Effector CD4-positive, alpha-beta T cell (primary cell): ENCODE measurements around the gene FAM219A.

Experiments
- DNase-seq: peaks from one replicate; pipeline ENCODE4 v3.0.0-alpha.2; 2020

The FAM219A gene

DNA sequence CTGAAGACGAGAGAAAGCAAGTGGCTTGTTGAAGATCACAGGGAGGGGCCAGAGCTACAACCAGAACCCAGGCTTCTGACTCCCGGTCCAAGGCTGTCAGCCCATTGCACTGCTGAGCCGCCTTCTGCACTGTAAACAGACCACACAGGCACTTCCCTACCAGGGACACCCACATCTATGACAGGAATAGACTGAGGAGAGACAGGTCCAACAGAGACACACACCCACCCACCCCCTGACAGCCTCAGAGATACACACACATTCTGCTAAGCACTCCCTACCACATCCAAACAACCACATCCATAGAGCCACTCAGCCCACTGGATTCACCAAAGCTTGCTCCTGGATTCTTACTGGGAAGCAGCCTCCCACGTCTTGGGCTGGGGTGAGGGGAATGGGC is 58.6 kb downstream of the FAM219A start:
- no peak for DNase-seq

DNA sequence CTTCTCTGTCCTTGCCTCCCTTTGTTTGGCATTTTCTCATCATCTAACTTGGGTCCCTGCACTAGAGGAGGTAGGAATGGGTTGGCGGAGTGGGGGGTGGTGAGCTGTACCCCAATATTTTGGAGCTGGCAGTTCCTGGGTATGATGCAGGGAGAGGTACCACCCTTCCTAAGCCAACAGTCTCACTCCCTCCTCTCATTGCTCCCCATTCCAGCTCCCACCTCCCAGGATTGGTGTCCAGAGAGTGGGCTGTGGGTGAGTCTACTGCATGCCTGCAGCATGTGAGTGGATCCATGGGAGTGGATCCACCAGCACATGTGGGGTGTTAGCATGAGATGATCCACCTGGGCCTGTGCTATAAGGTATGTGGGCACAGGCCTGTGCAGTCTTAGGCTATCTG is 59.5 kb downstream of the FAM219A start:
- DNase-seq: no peak

DNA sequence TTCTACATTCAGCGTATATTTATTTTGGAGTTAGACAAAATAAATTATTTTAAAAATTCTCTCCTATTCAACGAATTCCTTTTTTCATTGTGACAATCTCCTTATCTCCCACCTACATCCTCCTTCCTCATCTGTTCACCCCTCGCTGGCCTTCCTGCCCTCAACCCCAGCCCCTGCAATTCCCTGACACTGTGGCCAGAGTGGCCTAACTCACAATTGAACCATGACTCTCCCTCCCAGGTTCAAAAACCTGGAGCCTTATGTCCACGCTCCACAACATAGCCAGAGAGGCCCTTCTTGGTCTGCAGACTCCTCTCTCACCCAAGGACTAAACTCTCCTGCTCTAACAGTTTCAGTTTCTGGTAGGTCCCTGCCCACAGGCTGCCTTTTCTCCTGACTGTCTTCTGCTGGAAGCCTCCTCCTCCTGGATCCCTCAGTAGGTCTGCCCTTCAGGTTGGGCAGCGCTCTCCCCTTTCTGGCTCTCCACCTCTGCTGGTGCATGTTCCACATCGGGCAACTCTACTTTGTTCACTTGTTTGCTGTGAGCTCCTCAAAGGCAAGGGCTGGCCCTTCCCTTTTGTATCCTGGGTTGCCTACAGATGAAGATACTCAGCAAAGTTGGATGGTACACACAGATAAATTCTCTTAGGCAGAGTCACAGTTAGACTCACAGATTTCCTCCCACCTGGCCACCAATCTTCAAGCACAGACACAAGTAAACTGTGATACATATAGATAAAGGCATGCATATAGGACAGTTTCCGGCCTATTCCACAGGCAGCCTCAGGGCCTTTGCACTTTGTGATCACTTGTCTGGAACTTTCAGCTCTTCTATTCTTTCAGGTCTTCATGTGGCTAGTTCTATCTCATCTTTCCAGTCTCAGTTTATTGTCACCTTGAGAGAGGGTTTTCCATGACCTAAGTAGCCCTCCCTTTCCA is 61.8 kb downstream of the FAM219A start:
- DNase-seq: no peak

DNA sequence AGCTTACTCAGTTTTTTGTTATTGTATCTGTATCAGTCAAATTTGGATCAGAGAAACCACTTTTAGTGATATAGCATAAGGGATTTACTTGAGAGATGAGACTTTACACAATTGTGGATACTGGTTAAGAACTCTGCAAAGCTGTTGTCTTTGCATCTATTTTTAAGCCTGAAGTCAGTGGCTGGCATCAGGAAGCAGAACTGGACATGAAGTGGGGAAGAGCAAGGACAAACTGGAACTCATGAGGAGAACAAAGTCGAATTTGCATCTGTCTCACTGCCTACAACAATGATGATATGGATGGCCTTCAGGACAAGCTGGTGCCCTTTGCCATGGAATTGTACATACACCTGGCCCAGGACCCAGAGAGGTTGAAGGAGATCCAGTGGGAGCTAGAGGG is 65.9 kb downstream of the FAM219A start:
- no peak for DNase-seq

DNA sequence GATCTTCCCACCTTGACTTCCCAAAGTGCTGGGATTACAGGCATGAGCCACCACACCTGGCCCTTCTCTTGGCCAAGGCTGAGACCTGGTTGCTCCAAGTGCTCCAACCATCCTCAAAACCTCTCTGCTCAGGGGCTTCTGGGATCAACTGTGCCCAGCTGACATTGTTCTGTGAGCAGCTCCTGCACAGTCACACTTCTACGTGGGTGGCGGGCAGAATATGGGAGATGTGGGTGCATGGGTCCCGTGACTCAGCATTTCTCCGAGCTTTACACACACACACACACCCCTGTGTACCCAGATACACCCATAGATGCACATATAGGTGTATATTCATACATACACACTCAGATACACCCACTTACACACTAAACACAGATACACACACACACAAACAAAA is 71.1 kb downstream of the FAM219A start:
- no peak for DNase-seq

DNA sequence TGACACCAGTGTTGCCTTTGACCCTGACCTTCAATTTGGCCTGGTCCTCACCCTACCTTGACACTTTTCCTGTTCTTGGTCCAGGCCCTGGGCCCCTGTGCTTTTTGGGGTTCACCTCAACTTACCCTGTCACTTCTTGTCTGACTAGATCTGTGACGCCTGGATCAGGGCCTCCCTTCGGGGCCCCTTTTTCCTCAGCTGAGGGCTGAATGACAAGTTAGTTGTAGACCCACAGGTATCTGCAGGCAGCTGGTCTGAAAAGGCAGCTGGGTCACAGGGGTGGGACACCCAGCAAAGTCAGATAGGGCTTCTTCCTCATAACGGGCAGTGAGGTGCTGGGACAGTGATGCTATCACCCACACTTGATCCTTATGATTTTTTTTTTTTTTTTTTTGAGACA is 71.7 kb downstream of the FAM219A start:
- no peak for DNase-seq

DNA sequence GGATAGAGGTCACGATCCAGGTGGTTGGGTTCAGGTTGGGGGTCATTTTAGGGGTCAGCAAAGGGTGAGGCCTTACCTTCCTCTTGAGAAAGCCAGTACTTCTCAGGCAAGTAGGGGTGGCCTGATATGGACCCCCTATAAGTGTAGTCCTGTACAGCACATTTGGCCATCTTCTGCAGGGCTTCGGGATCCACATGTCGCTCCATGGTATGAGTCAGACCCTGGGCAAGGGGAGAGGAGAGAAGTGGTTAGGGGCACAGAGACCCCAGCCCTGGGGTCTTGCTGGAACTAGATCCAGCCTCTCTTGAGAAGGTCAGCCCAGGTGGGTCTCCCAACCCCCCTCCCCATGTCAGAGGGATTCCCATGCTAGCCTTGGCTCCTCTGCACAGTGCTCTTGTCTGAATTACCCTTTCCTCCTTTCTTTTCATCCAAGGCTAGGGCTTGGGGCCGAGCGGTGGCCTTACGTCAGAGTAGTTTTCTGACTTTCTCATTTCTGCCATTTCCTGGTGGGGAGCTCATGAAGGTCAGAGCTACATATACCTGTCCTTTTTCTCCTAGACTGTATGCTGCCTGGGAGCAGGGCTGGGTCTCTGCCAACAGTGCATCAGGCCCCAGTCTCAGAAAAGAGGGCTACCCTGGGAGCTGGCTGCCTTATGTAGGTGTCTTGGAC is 72.7 kb downstream of the FAM219A start:
- DNase-seq: no peak

DNA sequence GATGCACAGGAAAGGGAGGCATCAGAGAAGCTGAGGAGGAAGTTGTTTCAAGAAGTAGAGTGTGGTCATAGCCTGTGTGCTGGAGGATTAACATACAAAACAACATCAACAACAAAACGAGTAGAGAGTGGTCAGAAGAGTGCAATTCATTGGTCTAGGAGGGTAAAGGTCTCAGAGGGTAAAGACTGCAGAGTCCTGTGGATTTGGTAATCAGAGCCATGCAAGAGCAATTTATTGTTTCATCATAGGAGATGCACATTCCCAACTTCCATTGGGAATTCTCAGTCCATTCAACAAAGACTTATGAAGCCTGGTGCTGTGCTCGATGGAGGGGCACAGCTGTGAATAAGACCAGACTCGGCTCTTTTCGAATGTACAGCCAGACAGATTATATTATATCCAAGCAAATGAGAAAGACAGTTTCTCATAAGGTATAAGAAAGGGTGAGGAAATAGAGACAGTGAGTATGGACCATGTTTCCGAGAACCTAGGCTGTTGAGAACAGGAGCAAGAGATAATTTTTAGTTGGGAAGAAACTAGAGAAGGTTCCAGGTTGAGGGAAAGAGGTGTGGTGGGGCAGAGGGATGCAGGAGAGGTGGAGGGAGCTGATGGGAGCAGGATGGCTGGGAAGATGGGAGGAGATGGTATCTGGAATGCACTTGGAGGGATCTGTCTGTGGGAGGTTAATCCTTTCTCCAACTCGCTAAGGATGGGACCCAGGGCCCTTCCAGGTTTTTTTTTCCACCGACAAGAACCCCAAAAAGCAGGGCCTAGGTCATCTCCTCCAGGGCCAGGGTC is 73.8 kb downstream of the FAM219A start:
- DNase-seq: no peak

DNA sequence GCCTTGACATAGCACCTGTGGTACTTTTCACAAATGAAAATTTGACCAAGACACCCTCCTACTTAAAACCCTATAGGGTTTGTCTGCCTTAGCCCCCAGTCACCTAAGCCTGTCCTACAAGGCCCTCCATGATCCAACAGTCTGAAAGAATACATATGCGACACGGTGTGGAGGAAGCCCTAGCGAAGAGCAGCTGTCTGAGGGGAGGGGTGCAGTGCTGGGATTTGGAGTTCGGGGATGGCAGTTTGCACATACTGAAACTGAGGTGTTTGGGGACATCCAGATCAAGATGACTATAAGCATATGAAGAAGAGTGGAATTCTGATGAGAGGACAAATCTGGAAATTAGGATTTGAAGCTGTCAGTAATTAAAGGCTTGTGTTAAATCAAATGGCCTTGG is 74.5 kb downstream of the FAM219A start:
- DNase-seq: no peak

DNA sequence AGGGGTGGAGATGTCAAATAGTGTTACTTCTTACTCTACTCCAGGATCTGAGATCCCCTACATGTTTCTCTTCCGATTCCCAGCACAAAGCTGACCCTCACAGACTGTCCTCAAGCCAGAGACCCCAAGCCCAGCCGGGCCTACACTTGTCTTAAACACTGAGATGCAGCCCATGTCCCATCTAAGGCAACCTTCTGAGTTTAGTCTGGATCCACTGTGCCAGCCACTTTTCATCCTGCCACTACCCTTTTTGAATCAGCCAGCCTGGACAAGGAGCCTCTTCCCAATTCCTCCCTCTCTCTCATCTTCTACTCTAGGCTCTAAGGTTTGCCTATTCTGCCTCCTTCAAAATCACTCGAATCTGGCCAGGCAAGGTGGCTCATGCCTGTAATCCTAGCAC is 75.5 kb downstream of the FAM219A start:
- DNase-seq: no peak

DNA sequence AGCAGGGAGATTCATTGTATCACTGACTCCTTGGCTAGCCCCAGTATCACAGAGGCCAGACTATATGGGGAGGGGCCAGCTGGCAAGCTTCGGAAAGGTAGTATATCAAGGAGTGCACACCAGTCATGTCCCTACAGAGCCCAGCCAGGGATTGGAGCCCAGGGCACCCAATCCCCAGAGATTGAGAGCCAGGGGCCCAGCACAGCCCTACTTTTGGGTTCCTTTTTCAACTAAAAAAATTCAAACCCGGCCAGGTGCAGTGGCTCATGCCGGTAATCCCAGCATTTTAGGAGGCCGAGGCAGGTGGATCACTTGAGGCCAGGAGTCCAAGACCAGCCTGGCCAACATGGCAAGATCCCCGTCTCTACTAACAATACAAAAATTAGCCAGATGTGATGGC is 76.3 kb downstream of the FAM219A start:
- no peak for DNase-seq

DNA sequence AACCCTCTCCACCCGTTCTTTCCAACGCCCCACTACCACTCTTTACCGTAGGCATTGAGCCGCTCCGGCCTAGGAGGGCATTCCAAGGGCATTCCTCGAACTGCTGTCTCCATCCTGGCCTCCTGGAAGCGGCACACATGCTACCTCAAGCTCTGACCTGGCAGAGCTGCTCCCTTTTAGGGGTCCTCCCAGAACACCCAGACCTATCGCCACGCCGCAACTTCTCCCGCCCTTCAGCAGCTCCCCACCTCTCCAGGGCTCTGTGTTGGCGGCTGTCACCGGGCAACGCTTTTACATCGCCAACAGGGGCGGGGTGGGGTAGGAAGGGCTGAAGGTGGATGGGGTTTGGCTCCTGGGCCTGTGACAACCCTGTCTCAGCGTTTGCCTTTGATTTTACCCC is 77.0 kb downstream of the FAM219A start:
- DNase-seq: no peak

DNA sequence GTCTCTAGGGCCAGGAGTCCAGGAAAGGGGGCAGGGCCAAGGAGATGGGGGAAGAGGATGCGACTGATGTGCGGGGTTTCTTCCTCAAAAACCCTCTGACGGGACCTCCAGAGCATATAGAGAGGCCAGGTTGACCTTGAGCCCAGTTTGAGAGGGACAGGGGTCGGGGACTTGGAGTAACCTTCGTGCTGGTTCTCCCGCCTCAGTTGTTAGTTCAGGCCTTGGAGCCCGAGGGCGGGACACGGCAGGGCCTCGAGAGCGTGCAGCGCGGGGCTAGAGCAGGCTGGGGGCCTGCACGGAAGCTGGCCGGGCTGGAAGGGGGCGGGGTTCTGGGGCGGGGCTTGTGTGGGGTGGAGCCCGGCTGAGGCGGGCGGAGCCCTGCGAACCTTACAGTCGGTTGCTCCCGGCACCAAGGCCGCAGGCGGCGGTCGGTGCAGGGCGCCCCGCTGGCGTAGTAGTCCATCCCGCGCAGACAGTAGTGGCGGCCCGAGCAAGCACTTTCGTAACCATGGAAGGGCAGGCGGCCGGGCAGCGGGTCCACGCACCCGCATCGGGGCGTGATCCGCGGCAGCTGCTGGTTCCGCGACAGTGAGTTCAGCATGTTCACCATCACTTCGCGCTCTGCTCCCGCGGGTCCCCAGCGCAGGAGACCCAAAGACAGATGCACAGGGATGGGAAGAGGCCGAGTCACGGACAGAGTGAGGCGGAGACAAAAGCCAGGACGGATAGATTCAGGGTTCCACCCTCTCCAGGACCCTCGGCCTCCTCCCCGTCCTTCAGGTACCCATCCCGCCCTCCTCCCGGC is 77.7 kb downstream of the FAM219A start:
- DNase-seq: peak; percentile 69

DNA sequence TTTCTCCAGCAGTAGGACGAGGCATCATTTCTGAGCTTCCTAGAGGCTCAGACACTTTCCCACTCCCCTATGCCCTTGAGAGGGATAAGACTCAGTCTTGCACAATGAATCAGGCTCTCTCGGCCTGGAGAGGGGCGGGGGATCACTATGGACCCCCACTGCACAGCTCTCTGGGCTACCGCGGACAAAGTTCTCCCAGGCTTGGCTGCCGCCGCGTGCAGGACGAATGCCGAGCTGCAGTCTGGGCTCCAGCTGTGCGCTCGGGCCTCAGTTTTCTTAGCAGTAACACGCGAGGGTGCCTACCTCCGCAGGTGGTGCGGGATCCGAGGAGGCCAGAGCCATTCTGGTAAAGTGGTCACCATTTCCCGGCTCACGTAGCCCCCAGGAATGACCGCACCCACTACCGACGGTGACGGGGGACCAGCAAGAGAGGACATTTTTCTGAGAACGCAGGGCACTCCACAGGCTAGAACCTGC is 78.3 kb downstream of the FAM219A start:
- no peak for DNase-seq

DNA sequence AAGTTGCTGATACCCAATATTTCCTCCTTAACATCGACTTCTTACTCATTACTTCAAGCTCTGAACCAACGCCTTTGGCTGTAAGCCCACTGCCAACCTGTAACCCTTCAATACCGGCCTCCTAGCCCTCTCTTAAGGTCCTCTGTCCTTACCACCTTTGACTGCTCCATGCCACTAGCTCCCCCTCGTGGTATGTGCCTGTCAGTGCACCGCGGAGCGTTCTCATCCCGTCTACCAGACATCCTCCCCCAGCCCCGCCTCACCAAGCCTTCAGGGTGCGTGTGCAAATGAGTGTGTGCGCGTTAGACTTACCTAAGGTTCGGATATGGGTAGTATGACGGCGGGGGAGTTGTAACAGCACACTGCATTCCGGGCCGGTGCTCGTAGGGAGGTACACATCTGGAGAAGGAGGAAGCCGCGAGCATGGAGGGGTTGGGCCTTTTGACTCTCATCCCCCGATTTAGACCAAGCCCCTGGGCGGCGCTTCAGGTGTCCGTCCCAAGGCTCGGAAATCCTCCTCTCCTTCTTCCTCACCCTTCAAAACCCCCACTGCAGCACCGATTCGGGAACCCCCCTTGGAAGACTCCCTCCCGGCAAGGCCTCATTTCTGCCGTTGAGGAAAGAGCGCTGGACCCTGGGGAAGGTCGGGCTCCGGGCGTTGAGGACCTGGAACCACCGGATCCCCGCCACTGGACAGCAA is 78.9 kb downstream of the FAM219A start:
- peak; percentile 88 for DNase-seq

DNA sequence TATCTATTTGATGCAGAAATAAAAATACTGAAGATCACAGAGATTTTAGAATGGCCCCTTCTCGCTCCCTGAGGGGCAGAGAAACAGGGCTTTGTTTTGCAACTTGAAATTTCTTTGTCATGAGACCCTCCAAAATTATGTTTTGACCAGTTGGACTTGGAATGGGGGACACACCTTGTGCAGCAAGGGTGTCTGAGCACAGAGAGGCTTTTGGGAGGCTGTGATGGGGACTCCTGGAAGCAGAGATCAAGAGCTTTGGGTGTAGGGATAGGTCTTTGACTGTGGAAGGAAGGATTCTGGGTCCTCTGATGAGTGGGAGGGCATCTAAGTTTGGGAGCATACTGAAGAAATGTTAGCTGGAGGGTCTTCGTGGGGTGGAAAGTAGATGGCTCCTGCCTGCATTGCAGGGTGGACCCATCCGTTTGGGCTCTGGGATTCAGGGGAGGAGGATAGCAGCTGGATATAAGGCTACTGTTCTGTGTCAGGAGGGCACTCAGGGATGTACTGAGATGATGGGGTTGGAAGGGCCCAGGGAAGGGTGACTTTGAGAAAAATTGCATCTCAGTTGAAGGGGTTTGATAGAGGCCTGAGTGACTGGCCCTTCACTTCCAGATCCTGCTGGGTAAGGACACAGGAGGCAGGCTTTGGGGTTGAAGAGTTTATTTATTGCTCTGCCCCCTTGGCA is 79.9 kb downstream of the FAM219A start:
- DNase-seq: no peak

DNA sequence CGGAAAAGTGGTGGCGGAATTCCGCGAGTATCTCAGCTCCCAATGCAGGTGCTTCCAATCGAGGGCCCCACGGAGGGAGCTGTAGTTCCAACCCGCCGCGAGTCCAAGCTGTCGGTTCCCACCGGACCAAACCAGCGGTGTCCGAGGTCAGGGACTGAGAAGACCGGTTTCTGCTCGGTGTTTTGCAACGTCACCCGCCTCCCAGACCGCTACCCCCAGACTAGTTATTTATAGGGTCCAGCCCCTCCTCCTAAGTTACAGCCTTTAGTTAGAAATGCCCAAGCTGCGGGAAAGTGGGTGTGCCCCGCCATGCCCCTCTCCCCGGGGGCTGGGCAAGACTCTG is 81.0 kb downstream of the FAM219A start:
- no peak for DNase-seq

DNA sequence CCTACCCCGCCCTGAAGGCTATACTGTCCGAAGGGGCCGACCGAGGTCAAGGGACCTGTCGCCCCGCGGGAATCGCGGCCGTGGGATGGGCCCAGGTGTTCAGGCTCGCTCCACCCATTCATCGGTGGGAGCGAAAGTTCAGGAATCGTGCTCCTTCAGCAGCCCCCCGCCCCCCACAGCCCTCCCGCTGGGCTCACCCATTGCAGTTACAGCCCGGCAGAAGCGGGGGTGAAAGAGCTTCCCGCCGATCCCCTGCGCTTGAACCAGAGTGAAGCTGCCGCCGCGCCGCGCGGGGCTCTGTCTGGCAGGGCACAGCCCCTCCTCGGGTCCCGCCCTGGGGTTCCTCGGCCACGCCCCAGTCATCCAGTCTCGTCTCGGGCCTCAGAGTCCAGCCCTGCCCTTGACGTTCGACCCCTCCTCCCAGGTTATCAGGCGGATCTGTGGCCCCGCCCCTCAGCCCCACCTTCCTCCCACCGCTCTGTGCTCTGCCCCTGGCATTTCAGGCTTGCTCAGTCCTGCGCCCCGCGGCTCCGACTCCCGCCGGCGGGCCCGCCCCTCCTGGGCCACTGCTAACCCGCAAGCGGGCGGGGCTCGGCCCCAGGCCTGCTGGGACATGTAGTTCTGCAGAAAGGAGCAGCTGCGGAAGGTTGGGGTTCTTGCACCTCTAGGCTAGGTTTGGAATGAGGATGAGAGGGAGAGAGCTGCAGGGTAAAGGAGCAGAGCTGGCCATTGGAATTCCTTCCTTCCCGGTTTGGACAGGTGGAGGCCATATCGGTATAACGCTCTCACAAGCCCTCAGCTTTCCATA is 81.6 kb downstream of the FAM219A start, which contains the start of gene MYORG:
Gene MYORG (minus strand): TSS at position 303 of the 808 bp plus-strand sequence. CDS start 3,955 bp downstream, outside the sequence.
- DNase-seq: peak; percentile 93

DNA sequence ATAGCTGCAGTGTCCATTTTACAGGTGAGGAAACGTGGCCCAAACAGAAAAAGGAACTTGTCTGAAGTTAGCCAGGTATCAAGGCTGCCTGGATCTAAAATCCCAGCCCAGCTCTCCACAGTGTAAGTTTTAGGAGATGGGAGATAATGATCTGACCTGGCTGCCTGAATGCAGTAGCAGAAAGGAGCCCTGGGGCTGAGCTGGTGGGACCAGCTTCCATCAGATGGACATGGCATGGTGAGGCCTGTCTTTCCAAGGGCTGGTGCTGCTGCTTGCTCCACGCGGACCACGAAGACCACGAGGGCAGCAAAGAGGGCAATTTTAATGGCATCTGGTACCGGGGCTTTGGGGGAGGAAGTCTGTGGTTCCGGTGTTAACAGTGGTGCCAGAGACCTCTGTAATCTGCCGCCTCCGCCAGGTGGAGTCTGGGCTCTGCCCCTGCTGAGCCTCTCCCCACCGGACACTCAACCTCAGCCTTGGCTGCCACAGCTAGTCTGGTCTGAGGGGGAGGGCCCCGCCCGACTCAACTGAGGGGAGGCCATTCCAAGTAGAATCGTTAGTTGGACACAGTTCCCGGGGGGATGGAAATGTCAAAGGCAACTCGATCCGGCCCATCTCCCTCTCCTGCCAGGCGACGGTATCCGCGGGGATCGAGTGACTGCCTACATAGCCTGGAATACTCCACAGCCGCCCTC is 82.3 kb downstream of the FAM219A start:
- DNase-seq: peak; percentile 38
